Panc1 (cell line): ENCODE results near the gene MED16. TPM values are rescaled to one million over a fixed set of nuclear protein-coding genes. Genes with fewer than 3 reads are reported as not detected.

Source experiments
- ATAC-seq: fragments of 200-7000 bp; cut with Tn5 transposase; 2 replicates; pipeline ENCODE4 v1.9.1; 2020; ENCODE audit warnings: mild to moderate bottlenecking, moderate library complexity
- BruUV-seq: library from RNA; stranded (reverse); fragments of 400-500 nt; replicated peaks from 2 replicates; lab custom pipeline; 2021; lab: Mats Ljungman, UMichigan
- CTCF ChIA-PET: fragments of 300-600 bp; sonication (Branson Sonifier 250); formaldehyde crosslinking; loops from one replicate; lab custom pipeline; 2022; ENCODE audit warnings: antibody characterized with exemption; lab: Charles Lee
- POLR2A ChIA-PET: fragments of 300-600 bp; sonication (Branson Sonifier 250); formaldehyde crosslinking; loops from one replicate; lab custom pipeline; 2022; ENCODE audit warnings: antibody characterized with exemption; lab: Charles Lee
- DNase-seq: peaks from one replicate; pipeline ENCODE4 v3.0.0-alpha.2; 2010; ENCODE audit warnings: low read depth, low spot score
- H3K27ac ChIP-seq: 2 replicates; pipeline ENCODE4 v1.5.1; 2011; ENCODE audit warnings: mild to moderate bottlenecking, low read length, inconsistent platforms
- H3K27me3 ChIP-seq: fragments of 200-500 bp; sonication (Bioruptor generic); 2 replicates; pipeline ENCODE4 v1.6.0; 2014; ENCODE audit warnings: low read length, inconsistent platforms; ENCODE audit not compliant: control insufficient read depth, insufficient read depth
- H3K36me3 ChIP-seq: fragments of 200-500 bp; sonication (Bioruptor generic); 2 replicates; pipeline ENCODE4 v1.5.1; 2014; ENCODE audit warnings: inconsistent platforms, mild to moderate bottlenecking, low read length, moderate library complexity; ENCODE audit not compliant: control insufficient read depth, insufficient read depth
- H3K4me1 ChIP-seq: 2 replicates; pipeline ENCODE4 v1.5.1; 2011; ENCODE audit warnings: inconsistent platforms, mild to moderate bottlenecking, low read length, moderate library complexity; ENCODE audit not compliant: control insufficient read depth, insufficient read depth
- H3K4me3 ChIP-seq, 2 experiments: 2 replicates each; pipeline ENCODE4 v1.5.1; 2011 to 2012; ENCODE audit warnings: low read depth in 2 of 2, low read length in 2 of 2, mild to moderate bottlenecking in 2 of 2, inconsistent platforms in 1 of 2, moderate library complexity in 1 of 2
- H3K9me3 ChIP-seq: fragments of 200-500 bp; sonication (Bioruptor generic); 2 replicates; pipeline ENCODE4 v1.5.1; 2014; ENCODE audit warnings: low read depth, mild to moderate bottlenecking, inconsistent platforms, low read length, moderate library complexity; ENCODE audit not compliant: control insufficient read depth, insufficient read depth
- CTCF ChIP-seq: fragments of 450-650 bp; IDR thresholded peaks from 2 replicates; pipeline ENCODE4 v1.5.1; 2017; ENCODE audit warnings: mild to moderate bottlenecking
- POLR2AphosphoS5 ChIP-seq: IDR thresholded peaks from 2 replicates; pipeline ENCODE4 v1.6.1; 2012; ENCODE audit warnings: mild to moderate bottlenecking, low read depth, low read length, moderate library complexity
- REST ChIP-seq, 2 experiments: IDR thresholded peaks; 2 replicates each; pipeline ENCODE4 v1.6.1; 2011 to 2012; ENCODE audit warnings: low read depth in 2 of 2, control low read depth in 1 of 2, low read length in 1 of 2, mild to moderate bottlenecking in 1 of 2, moderate library complexity in 1 of 2; ENCODE audit not compliant: insufficient read depth in 1 of 2
- SIN3A ChIP-seq: IDR thresholded peaks from 2 replicates; pipeline ENCODE4 v1.6.1; 2012; ENCODE audit warnings: low read depth, mild to moderate bottlenecking, low read length, moderate library complexity, borderline replicate concordance; ENCODE audit not compliant: insufficient read depth
- TCF7L2 ChIP-seq: IDR thresholded peaks from 2 replicates; pipeline ENCODE4 v1.6.1; 2011; ENCODE audit warnings: mild to moderate bottlenecking, low read depth, low read length, inconsistent platforms
- in situ Hi-C: cut with HindIII; loops from 2 replicates; pipeline ENCODE4 v1.10.0; 2016; ENCODE audit warnings: low sequenced_read_pairs, low pct_unique_long_range_greater_than_20kb
- intact Hi-C: fragments of 100-400 bp; cut with micrococcal nuclease; formaldehyde crosslinking; loops from one replicate; pipeline ENCODE4 v1.10.0; 2022; ENCODE audit not compliant: unreplicated experiment
- total RNA-seq: library from RNA; stranded (reverse); gene quantifications from one replicate; pipeline ENCODE4 v1.2.1, GENCODE V29; 2021; ENCODE audit not compliant: unreplicated experiment

The MED16 gene
- total RNA-seq, 1 experiment from 2014 or later, result 39.5 TPM

GRCh38 chr19:916645-917322, 23.8 kb upstream of the MED16 start:
- in situ Hi-C loops, result no loop called here
- H3K36me3 ChIP-seq, result no peaks in the 10 kb centered on the region; the same call in 1 of the 2 replicates
- intact Hi-C loops, result loop anchor here (10.0 kb wide), 1 partner anchor 142 kb away; no protein-coding TSS in a partner anchor
- CTCF ChIA-PET, result no interaction called here
- ATAC-seq, result no peak
- H3K27me3 ChIP-seq, result no peaks in the 10 kb centered on the region
- no TSS peak for BruUV-seq
- DNase-seq, result no peak
- H3K9me3 ChIP-seq, result no peaks in the 10 kb centered on the region
- H3K4me3 ChIP-seq, result peak overlapping the region; percentile 31 to 45
- TF ChIP-seq POLR2AphosphoS5 (no peak), SIN3A (no peak), TCF7L2 (no peak), CTCF (no peak), REST (IDR thresholded peaks at IDR 0.05; ENCODE audit: insufficient read depth in 1 of 2, low read depth in 2 of 2, low read length in 1 of 2) (no peak)
- H3K4me1 ChIP-seq, result peaks cover 3% of the 10 kb centered on the region; the same call in 1 of the 2 replicates
- H3K27ac ChIP-seq, result no peak overlapping the region
- POLR2A ChIA-PET, result no interaction called here

- ATAC-seq (peak; percentile 91), DNase-seq (no peak)
- in situ Hi-C loops, result no loop called here
- BruUV-seq, result TSS peak; percentile 55
- no peaks in the 10 kb centered on the region; the same call in 1 of the 2 replicates for H3K36me3 ChIP-seq
- CTCF ChIA-PET, result no interaction called here
- POLR2A ChIA-PET, result no interaction called here
- peak within 1 kb of the TSS; percentile 57 to 63 for H3K4me3 ChIP-seq
- H3K27ac ChIP-seq, result peak within 1 kb of the TSS; percentile 76
- no peaks in the 10 kb centered on the region for H3K9me3 ChIP-seq
- H3K27me3 ChIP-seq, result no peaks in the 10 kb centered on the region
- TF ChIP-seq POLR2AphosphoS5 (no peak; the same call in 1 of the 2 replicates), REST (IDR thresholded peaks at IDR 0.05; ENCODE audit: insufficient read depth in 1 of 2, low read depth in 2 of 2, low read length in 1 of 2) (no peak), CTCF (no peak), SIN3A (no peak), TCF7L2 (no peak)
- H3K4me1 ChIP-seq, result peaks cover 3% of the 10 kb centered on the region; the same call in 1 of the 2 replicates
- intact Hi-C loops, result loop anchor here (10.0 kb wide), 1 partner anchor 138 kb away; no protein-coding TSS in a partner anchor
These were observed 20.2 kb upstream of the MED16 start, which contains the start of gene R3HDM4 for GRCh38 chr19:913080-913748. R3HDM4 (minus strand) TSS chr19:913219; CDS start chr19:913157, 62 bp downstream.
